Activated CD4-positive, alpha-beta T cell treated with anti-CD3 and anti-CD28 coated beads for 36 hours (primary cell): ENCODE measurements around the gene ARHGAP25. TPM values are rescaled to one million over a fixed set of nuclear protein-coding genes. Genes with fewer than 3 reads are reported as not detected.

Source experiments
- ATAC-seq: fragments of 200-7000 bp; cut with Tn5 transposase; one replicate; pipeline ENCODE4 v1.10.0; 2021; ENCODE audit warnings: mild to moderate bottlenecking, moderate library complexity
- CTCF ChIA-PET: fragments of 350-600 bp; sonication (Branson Sonifier 250); formaldehyde crosslinking; loops from one replicate; lab custom pipeline; 2021; ENCODE audit warnings: antibody characterized with exemption; lab: Charles Lee
- POLR2A ChIA-PET: fragments of 350-600 bp; sonication (Branson Sonifier 250); formaldehyde crosslinking; loops from one replicate; lab custom pipeline; 2021; ENCODE audit warnings: antibody characterized with exemption, inconsistent platforms; lab: Charles Lee
- DNase-seq: peaks from one replicate; pipeline ENCODE4 v3.0.0-alpha.2; 2020
- H3K27ac Mint-ChIP-seq: one replicate; pipeline ENCODE4 v1.8.0; 2021; ENCODE audit warnings: mixed read lengths
- H3K27me3 Mint-ChIP-seq: one replicate; pipeline ENCODE4 v1.8.0; 2021; ENCODE audit warnings: mixed read lengths
- H3K36me3 Mint-ChIP-seq: one replicate; pipeline ENCODE4 v1.8.0; 2021; ENCODE audit warnings: low read depth, mixed read lengths
- H3K4me1 Mint-ChIP-seq: one replicate; pipeline ENCODE4 v1.8.0; 2021; ENCODE audit warnings: mixed read lengths
- H3K4me3 Mint-ChIP-seq: one replicate; pipeline ENCODE4 v1.8.0; 2021; ENCODE audit warnings: mild to moderate bottlenecking, moderate library complexity, mixed read lengths
- H3K9me3 Mint-ChIP-seq: one replicate; pipeline ENCODE4 v1.8.0; 2021; ENCODE audit warnings: low read depth, mixed read lengths
- intact Hi-C, 2 experiments: fragments of 100-400 bp; cut with DNase I in 1 of 2; cut with micrococcal nuclease in 1 of 2; formaldehyde crosslinking; loops; one replicate each; pipeline versions ENCODE4 v1.14.2 to v1.15.1; 2022 to 2024; cut with DNase I, micrococcal nuclease
- total RNA-seq, 2 experiments: library from RNA; stranded (reverse); gene quantifications; one replicate each; pipeline ENCODE4 v1.2.3, GENCODE V29; 2021

ARHGAP25 gene
- total RNA-seq, 2 experiments from 2014 or later = 57.9 to 73.2 TPM

DNA sequence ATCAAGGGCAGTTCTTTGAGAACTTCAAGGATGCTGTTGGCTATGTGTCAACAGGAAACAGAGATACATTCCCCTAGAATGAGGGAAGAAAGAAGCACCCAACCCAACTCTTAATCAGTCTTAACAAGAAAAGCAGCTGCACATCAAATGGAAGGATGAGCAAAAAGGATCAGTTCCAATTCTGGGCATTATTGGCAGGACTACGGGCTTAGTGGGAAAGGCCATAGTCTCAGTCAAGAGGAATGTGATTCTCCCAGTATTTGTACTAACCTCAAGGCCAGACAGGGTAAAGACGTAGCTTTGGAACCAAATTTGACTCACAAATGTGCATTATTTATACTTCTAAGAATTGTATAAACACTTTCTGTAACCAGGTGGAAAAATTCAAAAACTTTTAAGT is 118.4 kb downstream of the ARHGAP25 start:
- no peak overlapping the region for H3K27ac Mint-ChIP-seq
- ATAC-seq (no peak), DNase-seq (no peak)
- peaks cover 8% of the 10 kb centered on the region for H3K27me3 Mint-ChIP-seq
- H3K4me1 Mint-ChIP-seq = peaks cover 6% of the 10 kb centered on the region
- ChIA-PET CTCF (interaction anchor here (0.8 to 2.2 kb wide), 7 partner anchors 9 to 144 kb away, joined by 3 to 8 read pairs (median 3); no protein-coding TSS in a partner anchor), POLR2A (no interaction called here)
- intact Hi-C loops = no loop called here
- H3K36me3 Mint-ChIP-seq = no peaks in the 10 kb centered on the region
- H3K4me3 Mint-ChIP-seq = no peak overlapping the region
- H3K9me3 Mint-ChIP-seq = no peaks in the 10 kb centered on the region

DNA sequence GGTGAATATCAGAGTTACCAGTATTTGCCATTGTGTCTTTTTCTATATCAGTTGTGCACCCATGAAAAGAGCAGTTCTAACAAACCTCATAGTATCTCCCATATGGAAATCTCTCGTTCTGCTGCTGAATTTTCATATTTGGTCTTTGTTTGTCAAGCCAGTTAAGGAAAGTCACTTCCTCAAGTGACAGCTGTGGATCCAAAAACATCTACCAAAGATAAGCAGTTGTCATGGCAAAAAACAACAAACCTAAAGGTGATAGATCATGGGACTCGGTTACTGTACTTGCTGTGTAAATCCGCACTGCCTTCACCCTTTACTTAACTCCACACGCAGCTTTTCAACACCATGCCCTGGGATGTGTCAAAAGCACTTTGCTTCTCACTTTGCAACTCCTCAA is 119.3 kb downstream of the ARHGAP25 start:
- H3K4me3 Mint-ChIP-seq = no peak overlapping the region
- DNase-seq (no peak), ATAC-seq (no peak)
- H3K27me3 Mint-ChIP-seq = peaks cover 4% of the 10 kb centered on the region
- ChIA-PET POLR2A (no interaction called here), CTCF (interaction anchor here (1.0 to 2.2 kb wide), 5 partner anchors 12 to 145 kb away, joined by 3 to 8 read pairs (median 3); no protein-coding TSS in a partner anchor)
- H3K36me3 Mint-ChIP-seq = no peaks in the 10 kb centered on the region
- peaks cover 9% of the 10 kb centered on the region for H3K4me1 Mint-ChIP-seq
- no peaks in the 10 kb centered on the region for H3K9me3 Mint-ChIP-seq
- no peak overlapping the region for H3K27ac Mint-ChIP-seq
- intact Hi-C loops = no loop called here

DNA sequence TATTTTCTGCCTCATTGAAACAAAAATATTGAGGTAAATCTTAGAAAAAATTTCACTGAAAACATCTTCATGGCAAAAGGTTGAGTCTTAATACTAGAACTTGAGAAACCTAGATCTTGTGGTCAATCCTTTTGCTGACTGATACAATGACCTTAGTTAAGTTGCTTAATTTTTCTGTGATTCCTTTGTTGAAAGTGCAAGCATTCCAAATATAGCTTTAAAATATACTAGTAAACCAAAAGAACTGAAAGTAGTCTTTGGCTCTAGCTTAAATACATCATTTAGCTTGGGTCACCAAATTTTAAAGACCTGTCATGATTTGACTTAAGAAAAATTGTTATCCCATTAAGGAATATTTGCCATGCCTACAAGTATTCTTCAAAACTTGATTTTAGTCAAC is 119.9 kb downstream of the ARHGAP25 start:
- Mint-ChIP-seq H3K36me3 (no peaks in the 10 kb centered on the region), H3K27ac (no peak overlapping the region), H3K4me3 (no peak overlapping the region), H3K9me3 (no peaks in the 10 kb centered on the region), H3K4me1 (peaks cover 9% of the 10 kb centered on the region), H3K27me3 (peaks cover 3% of the 10 kb centered on the region)
- no peak for ATAC-seq
- no peak for DNase-seq
- ChIA-PET POLR2A (no interaction called here), CTCF (interaction anchor here (1.1 to 2.2 kb wide), 3 partner anchors 53 to 89 kb away, joined by 4 to 8 read pairs (median 7); no protein-coding TSS in a partner anchor)
- intact Hi-C loops = no loop called here

DNA sequence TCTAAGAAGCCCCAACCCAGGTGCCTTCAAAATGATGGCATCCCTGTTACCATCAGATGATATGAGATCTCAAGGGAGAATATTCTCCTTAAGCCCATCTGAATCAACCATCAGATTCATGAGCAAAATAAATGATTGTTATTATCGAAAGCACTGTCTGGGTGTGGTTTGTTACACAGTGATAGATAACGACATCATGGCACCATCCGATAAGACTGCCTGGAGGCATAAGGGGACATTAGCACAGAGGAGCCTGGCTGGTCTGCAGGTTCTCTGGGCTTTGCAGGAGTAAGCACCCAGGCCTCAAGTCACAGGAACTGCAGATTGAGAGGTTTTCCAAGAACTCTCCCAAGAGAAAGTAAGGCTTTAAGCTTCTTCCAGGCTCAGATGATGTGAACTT is 120.9 kb downstream of the ARHGAP25 start:
- ChIA-PET POLR2A (no interaction called here), CTCF (interaction anchor here (0.6 to 2.2 kb wide), 4 partner anchors 52 to 206 kb away, joined by 4 to 8 read pairs (median 6); no protein-coding TSS in a partner anchor)
- Mint-ChIP-seq H3K27me3 (no peaks in the 10 kb centered on the region), H3K4me3 (no peak overlapping the region), H3K4me1 (peaks cover 9% of the 10 kb centered on the region), H3K36me3 (no peaks in the 10 kb centered on the region), H3K27ac (no peak overlapping the region), H3K9me3 (no peaks in the 10 kb centered on the region)
- DNase-seq (no peak), ATAC-seq (no peak)
- intact Hi-C loops = no loop called here

DNA sequence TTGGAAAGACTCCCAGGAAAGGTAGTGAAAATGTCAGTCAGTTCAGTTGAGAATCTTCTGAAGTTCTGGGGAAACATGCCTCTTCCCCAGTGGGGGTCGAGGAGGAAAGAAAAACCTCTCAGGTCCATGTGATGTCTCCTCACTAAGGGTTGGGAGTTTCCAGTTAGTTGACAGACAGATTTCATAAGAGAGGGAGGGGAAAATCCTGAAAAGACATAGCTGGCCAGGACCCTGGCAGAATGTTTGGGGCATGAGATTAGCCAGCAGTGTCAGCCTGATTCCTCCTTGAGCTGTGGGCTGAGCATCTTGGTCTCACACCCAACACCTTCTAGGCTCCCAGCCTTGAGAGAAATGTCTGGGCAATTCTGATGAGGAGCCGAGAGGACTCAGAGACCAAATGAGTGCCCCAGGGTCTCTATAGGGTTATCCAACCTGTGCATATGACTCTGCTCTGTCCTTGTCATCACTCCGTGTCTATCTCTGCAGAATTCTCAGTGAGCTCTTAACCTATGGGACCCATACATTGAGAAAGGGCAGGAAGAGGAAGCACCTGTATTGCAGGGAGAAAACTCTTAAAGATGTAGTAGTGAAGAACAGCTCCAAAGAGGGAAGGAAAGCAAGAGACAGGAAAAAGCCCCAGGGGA is 122.7 kb downstream of the ARHGAP25 start:
- CTCF ChIA-PET = interaction anchor here (1.1 to 1.5 kb wide), 4 partner anchors 9 to 105 kb away, joined by 6 to 7 read pairs (median 6); no protein-coding TSS in a partner anchor
- intact Hi-C loops = no loop called here
- no peaks in the 10 kb centered on the region for H3K9me3 Mint-ChIP-seq
- H3K36me3 Mint-ChIP-seq = no peaks in the 10 kb centered on the region
- no peaks in the 10 kb centered on the region for H3K27me3 Mint-ChIP-seq
- POLR2A ChIA-PET = no interaction called here
- H3K4me1 Mint-ChIP-seq = peaks cover 9% of the 10 kb centered on the region
- peak; percentile 19 for ATAC-seq
- no peak for DNase-seq
- H3K4me3 Mint-ChIP-seq = no peak overlapping the region
- no peak overlapping the region for H3K27ac Mint-ChIP-seq

DNA sequence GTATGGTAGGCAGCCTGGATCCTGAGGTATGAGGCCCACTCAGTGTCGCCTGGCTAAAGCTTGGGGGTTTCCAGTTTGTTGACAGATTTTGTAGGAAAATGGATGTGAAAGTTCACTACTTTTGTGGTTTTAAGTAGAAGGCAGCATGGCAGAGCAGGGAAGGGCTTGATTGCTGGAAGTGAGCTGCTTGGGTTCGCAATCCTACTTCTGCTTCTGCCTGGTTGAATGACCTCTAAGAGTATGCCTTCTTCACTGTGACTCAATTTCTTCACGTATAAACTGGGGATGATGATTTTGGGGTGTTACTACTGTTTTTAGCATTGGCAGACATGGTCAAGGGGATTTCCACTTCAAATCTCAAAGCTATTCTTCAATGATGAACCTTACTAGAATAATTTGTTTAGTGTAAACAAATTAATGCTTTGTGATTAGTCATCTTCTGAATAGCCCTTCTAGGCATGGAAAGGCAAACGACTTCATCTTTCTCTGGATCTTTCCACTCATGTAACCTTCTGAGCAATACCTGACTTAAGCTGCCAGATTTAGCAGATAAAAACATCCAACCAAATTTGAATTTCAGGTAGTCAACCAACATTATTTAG is 123.3 kb downstream of the ARHGAP25 start:
- ATAC-seq (peak; percentile 78), DNase-seq (no peak)
- Mint-ChIP-seq H3K9me3 (no peaks in the 10 kb centered on the region), H3K27me3 (no peaks in the 10 kb centered on the region), H3K4me1 (peaks cover 9% of the 10 kb centered on the region), H3K27ac (no peak overlapping the region), H3K36me3 (no peaks in the 10 kb centered on the region), H3K4me3 (no peak overlapping the region)
- ChIA-PET POLR2A (no interaction called here), CTCF (interaction anchor here (1.1 to 3.3 kb wide), 7 partner anchors 8 to 106 kb away, joined by 3 to 15 read pairs (median 6); no protein-coding TSS in a partner anchor)
- intact Hi-C loops = no loop called here

DNA sequence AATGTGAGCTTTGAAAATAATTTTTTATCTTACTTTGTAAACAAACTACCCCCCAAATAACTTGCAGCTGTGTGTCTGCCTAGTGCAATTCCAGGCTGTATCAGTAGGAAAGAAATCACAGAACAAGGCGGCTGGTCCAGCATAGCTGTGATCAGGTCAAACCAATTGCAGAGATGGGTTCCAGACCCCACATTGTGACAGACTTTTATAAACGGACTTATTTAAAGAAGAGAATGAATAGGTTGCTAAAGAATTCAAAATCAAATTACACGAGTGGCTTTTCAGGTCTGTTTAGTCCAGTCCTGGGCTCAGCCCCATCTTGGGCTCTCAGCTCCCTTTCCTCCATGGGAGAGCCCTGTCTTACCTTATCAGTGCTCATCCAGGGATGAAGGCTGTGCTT is 125.5 kb downstream of the ARHGAP25 start:
- POLR2A ChIA-PET = no interaction called here
- H3K36me3 Mint-ChIP-seq = no peaks in the 10 kb centered on the region
- CTCF ChIA-PET = interaction anchor here (0.6 to 3.3 kb wide), 7 partner anchors 9 to 547 kb away, joined by 3 to 15 read pairs (median 4); no protein-coding TSS in a partner anchor
- ATAC-seq (no peak), DNase-seq (no peak)
- no peak overlapping the region for H3K4me3 Mint-ChIP-seq
- H3K27me3 Mint-ChIP-seq = no peaks in the 10 kb centered on the region
- intact Hi-C loops = no loop called here
- no peaks in the 10 kb centered on the region for H3K9me3 Mint-ChIP-seq
- H3K4me1 Mint-ChIP-seq = peaks cover 9% of the 10 kb centered on the region
- H3K27ac Mint-ChIP-seq = no peak overlapping the region

DNA sequence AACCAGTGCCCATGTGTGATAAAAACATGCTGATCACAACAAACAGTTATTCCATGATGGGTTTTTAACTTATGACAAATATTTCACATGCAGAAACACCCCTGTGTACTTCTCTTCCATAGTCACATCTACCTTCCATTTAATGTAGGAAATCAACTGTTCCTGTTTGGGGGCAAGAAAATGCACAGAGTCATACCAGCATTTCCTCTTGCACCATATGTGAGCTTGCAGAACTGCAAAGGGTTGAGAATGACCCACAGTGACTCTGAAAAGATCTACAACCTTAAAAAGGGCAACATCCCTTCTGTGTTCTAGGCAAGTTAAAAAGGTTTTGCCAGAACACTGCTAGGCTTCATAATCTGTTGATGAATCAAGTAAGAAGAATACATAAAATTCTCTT is 126.7 kb downstream of the ARHGAP25 start:
- Mint-ChIP-seq H3K27me3 (peaks cover 2% of the 10 kb centered on the region), H3K9me3 (no peaks in the 10 kb centered on the region), H3K4me1 (peaks cover 9% of the 10 kb centered on the region), H3K27ac (no peak overlapping the region), H3K36me3 (no peaks in the 10 kb centered on the region), H3K4me3 (no peak overlapping the region)
- CTCF ChIA-PET = interaction anchor here (1.5 kb wide), 1 partner anchor 45 kb away, joined by 3 read pairs; no protein-coding TSS in a partner anchor
- intact Hi-C loops = no loop called here
- DNase-seq (no peak), ATAC-seq (no peak)
- POLR2A ChIA-PET = no interaction called here

DNA sequence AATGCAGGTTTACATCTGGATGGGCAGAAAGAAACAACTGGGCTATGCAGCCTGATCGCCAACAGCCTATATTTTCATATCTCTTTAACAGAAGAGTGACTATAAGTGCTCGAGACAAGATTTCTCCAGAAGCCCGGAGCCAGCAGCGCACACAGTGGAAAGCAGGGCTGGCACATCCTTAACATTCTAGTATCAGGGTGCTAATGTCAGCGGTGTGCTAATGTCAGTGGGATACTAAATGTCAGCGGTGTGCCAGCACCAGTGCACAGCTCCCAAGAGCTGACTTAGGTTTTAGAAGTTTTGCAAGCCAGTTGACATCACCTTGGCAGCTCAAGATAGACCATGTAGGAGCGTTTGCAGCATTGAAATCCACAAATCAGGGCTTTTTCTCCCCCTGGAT is 128.3 kb downstream of the ARHGAP25 start:
- Mint-ChIP-seq H3K27me3 (peaks cover 2% of the 10 kb centered on the region), H3K4me1 (peaks cover 4% of the 10 kb centered on the region), H3K36me3 (no peaks in the 10 kb centered on the region), H3K4me3 (no peak overlapping the region), H3K9me3 (no peaks in the 10 kb centered on the region), H3K27ac (no peak overlapping the region)
- ChIA-PET CTCF (interaction anchor here (0.9 kb wide), 1 partner anchor 24 kb away, joined by 3 read pairs; no protein-coding TSS in a partner anchor), POLR2A (no interaction called here)
- intact Hi-C loops = no loop called here
- ATAC-seq (no peak), DNase-seq (no peak)

DNA sequence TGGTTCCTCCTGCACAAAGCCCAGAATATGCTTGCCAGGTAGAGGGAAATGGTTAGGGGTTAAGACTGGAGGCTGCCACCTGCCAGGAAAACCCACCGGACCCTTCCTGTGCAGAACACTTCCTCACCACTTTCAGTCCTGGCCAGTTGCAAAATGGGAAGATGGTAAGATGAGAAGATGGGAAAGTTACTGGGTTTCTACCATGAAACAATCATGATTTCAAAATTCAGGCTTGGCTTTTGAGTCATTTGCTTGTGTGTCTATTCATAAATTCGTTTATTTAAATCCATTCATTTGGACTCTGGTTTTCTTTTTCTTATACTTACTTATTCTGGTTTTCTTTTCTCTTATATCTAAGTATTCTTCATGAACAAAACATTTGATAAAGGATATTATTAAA is 129.4 kb downstream of the ARHGAP25 start:
- no peaks in the 10 kb centered on the region for H3K36me3 Mint-ChIP-seq
- DNase-seq (no peak), ATAC-seq (no peak)
- H3K4me1 Mint-ChIP-seq = no peaks in the 10 kb centered on the region
- intact Hi-C loops = no loop called here
- CTCF ChIA-PET = no interaction called here
- no peaks in the 10 kb centered on the region for H3K9me3 Mint-ChIP-seq
- peaks cover 2% of the 10 kb centered on the region for H3K27me3 Mint-ChIP-seq
- POLR2A ChIA-PET = no interaction called here
- no peak overlapping the region for H3K4me3 Mint-ChIP-seq
- no peak overlapping the region for H3K27ac Mint-ChIP-seq

DNA sequence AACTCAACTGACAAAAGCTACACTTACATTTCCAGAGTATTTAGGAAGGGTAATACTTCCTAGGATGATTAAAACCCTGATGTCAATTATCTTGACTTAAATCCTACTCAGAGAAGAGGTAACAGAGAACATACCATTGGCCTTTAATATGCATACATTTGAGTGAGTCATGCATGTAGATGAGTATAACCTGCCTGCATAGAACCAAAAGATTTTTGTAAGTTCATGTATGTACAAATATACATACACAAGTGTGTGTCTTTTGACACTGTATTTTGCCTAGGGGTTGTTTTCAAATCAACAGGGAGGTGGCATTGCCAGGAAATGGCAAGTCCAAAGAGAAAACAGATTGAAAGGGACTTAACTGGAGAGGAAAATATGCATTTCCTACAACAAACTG is 130.5 kb downstream of the ARHGAP25 start:
- ChIA-PET CTCF (no interaction called here), POLR2A (no interaction called here)
- Mint-ChIP-seq H3K4me3 (no peak overlapping the region), H3K36me3 (no peaks in the 10 kb centered on the region), H3K27me3 (peaks cover 2% of the 10 kb centered on the region), H3K27ac (no peak overlapping the region), H3K9me3 (no peaks in the 10 kb centered on the region), H3K4me1 (no peaks in the 10 kb centered on the region)
- no peak for DNase-seq
- no peak for ATAC-seq
- intact Hi-C loops = no loop called here

DNA sequence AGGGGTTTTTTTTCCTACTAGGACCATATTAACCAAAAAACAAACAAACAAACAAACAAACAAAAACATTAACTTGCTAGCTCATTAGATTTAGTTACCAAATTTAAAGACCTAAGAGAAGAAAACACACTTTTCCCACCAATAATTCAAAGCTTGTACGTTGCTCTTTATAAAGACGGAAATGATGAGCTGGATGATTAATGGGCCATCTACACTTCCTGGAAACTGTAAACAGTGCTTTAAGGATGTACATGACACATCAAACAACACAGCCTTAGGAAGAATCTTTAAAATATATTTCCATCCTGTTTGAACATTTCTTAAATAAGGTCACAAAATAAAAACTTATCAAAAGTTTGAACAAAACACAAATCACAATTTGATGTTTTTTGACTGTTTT is 135.6 kb downstream of the ARHGAP25 start:
- Mint-ChIP-seq H3K36me3 (no peaks in the 10 kb centered on the region), H3K27me3 (peaks cover 4% of the 10 kb centered on the region), H3K27ac (no peak overlapping the region), H3K9me3 (no peaks in the 10 kb centered on the region), H3K4me1 (no peaks in the 10 kb centered on the region), H3K4me3 (no peak overlapping the region)
- POLR2A ChIA-PET = no interaction called here
- no peak for DNase-seq
- no peak for ATAC-seq
- CTCF ChIA-PET = interaction anchor here (0.9 to 3.5 kb wide), 3 partner anchors 11 to 73 kb away, joined by 3 to 15 read pairs (median 3); no protein-coding TSS in a partner anchor
- intact Hi-C loops = no loop called here
